ENCODE measurements around the gene CCDC66. TPM values are rescaled to one million over a fixed set of nuclear protein-coding genes. Genes with fewer than 3 reads are reported as not detected.

The CCDC66 gene
- total and polyA plus RNA-seq, 2 experiments from 2014 or later = 26.9 to 50.3 TPM

DNA sequence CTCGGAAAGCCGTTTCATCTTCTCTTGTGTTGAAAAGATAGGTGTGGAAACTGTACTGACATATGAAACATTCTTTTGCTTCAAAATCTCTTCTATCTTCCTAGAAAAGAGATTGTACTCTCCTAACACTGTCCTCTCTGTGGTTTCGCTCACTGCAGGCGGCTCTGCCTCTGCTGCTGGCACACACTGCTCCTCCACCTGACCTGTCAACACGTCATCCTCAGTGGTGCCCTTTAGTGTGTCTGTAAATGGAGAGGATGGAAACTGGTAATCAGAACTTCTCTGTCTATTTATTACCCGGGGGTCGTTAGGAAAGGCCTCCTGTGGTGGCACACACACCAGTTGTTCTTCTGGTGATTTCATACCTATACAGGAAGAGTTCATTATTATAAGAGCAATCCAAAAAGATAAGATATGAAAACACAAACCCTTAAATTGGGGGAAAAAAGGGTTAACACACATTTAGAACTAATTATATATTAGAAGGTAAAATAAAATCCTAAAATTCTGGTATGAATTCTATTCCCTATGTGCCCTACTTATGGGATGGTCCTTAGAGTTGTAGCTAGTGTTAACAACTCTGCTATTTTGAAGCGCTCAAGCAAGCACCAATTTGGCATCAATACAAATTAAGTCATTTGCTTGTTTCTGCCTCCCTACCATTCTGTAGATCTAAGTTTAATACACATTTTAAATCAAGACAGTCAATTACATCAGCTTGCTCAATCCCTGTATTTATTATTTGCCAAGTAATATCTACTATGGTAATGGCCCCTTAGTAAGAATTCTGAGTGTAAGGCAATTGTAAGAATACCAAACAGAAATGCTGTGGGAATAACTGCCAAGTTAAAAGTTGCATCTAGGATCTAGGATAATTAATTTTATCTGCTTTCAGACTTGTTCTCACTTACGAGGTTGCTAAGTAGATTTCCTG, 76.9 kb downstream of the CCDC66 start:
- H3K27ac Mint-ChIP-seq = no peak overlapping the region
- Histone ChIP-seq H3K27ac (ENCODE audit: low read depth) (no peak overlapping the region; the same call in 1 of the 2 replicates), H3K4me1 (ENCODE audit: insufficient read depth) (no peaks in the 10 kb centered on the region), H3K36me3 (ENCODE audit: insufficient read depth) (peaks cover 4% of the 10 kb centered on the region; the same call in 1 of the 2 replicates), H3K27me3 (ENCODE audit: insufficient read depth) (no peaks in the 10 kb centered on the region), H3K9me2 (ENCODE audit: insufficient read depth) (no peaks in the 10 kb centered on the region), H3K4me2 (no peak overlapping the region), H3F3A (replicated peaks; ENCODE audit: low read depth) (no peaks in the 10 kb centered on the region), H2AFZ (no peak overlapping the region), H4K20me1 (replicated peaks; ENCODE audit: insufficient read depth) (no peaks in the 10 kb centered on the region; the same call in 1 of the 2 replicates), H3K79me2 (replicated peaks; ENCODE audit: insufficient read depth) (no peaks in the 10 kb centered on the region), H3K4me3 (no peak overlapping the region)
- no peak for DNase-seq (ENCODE audit: low spot score)
- no peak for ATAC-seq
- H3K4me3 Mint-ChIP-seq = no peak overlapping the region
- no peaks in the 10 kb centered on the region for H3K9me3 Mint-ChIP-seq
- H3K4me1 Mint-ChIP-seq = no peaks in the 10 kb centered on the region
- TF ChIP-seq ETS1 (IDR thresholded peaks at IDR 0.05) = no peak
- TF ChIP-seq ZNF462 (CRISPR knock-in tag; IDR thresholded peaks at IDR 0.05) = no peak
- no peak for TF ChIP-seq NANOG (IDR thresholded peaks at IDR 0.05; ENCODE audit: borderline replicate concordance)
- H3K27me3 Mint-ChIP-seq (ENCODE audit: insufficient read depth, low read depth, poor library complexity) = peaks cover 2% of the 10 kb centered on the region
- H3K36me3 Mint-ChIP-seq (ENCODE audit: low read depth) = peaks cover 31% of the 10 kb centered on the region
